MM.1S (cell line): ENCODE measurements around the gene DYNC2H1.

Experiments
- DNase-seq: peaks from one replicate; pipeline ENCODE4 v3.0.0-alpha.2; 2015
- H2AFZ ChIP-seq: fragments of 300-600 bp; sonication (generic); 2 replicates; pipeline ENCODE4 v1.6.0; 2016; ENCODE audit warnings: antibody characterized with exemption, low read length
- H3F3A ChIP-seq: fragments of 300-600 bp; sonication (generic); 2 replicates; pipeline ENCODE4 v1.6.1; 2016; ENCODE audit warnings: mild to moderate bottlenecking, antibody characterized with exemption, low read length, moderate library complexity, mixed read lengths; ENCODE audit not compliant: insufficient read depth
- H3K27ac ChIP-seq: fragments of 300-600 bp; sonication (generic); 2 replicates; pipeline ENCODE4 v1.5.1; 2016; ENCODE audit warnings: mild to moderate bottlenecking, low read length
- H3K27me3 ChIP-seq: fragments of 300-600 bp; sonication (generic); replicated peaks from 2 replicates; pipeline ENCODE4 v1.6.0; 2016; ENCODE audit warnings: low read length; ENCODE audit not compliant: insufficient read depth
- H3K36me3 ChIP-seq: fragments of 300-600 bp; sonication (generic); replicated peaks from 2 replicates; pipeline ENCODE4 v1.6.1; 2016; ENCODE audit warnings: mild to moderate bottlenecking, low read length, mixed read lengths; ENCODE audit not compliant: insufficient read depth
- H3K4me1 ChIP-seq: fragments of 300-600 bp; sonication (generic); 2 replicates; pipeline ENCODE4 v1.6.1; 2016; ENCODE audit warnings: low read length, mixed read lengths
- H3K4me2 ChIP-seq: fragments of 300-600 bp; sonication (generic); 2 replicates; pipeline ENCODE4 v1.6.0; 2016; ENCODE audit warnings: low read depth, low read length
- H3K4me3 ChIP-seq: fragments of 300-600 bp; sonication (generic); 2 replicates; pipeline ENCODE4 v1.5.1; 2016; ENCODE audit warnings: low read length, mixed read lengths
- H3K79me2 ChIP-seq: fragments of 300-600 bp; sonication (generic); 2 replicates; pipeline ENCODE4 v1.6.1; 2016; ENCODE audit warnings: mixed run types, low read length, mixed read lengths
- H3K9ac ChIP-seq: fragments of 300-600 bp; sonication (generic); 2 replicates; pipeline ENCODE4 v1.6.1; 2016; ENCODE audit warnings: low read length, mixed read lengths
- H3K9me2 ChIP-seq: fragments of 300-600 bp; sonication (generic); replicated peaks from 2 replicates; pipeline ENCODE4 v1.6.1; 2016; ENCODE audit warnings: mild to moderate bottlenecking, low read length, mixed read lengths; ENCODE audit not compliant: insufficient read depth
- H3K9me3 ChIP-seq: fragments of 300-600 bp; sonication (generic); replicated peaks from 2 replicates; pipeline ENCODE4 v1.6.1; 2016; ENCODE audit warnings: mild to moderate bottlenecking, low read length, mixed read lengths; ENCODE audit not compliant: insufficient read depth
- H4K20me1 ChIP-seq: fragments of 300-600 bp; sonication (generic); 2 replicates; pipeline ENCODE4 v1.6.1; 2016; ENCODE audit warnings: mild to moderate bottlenecking, low read length, moderate library complexity, mixed read lengths; ENCODE audit not compliant: insufficient read depth
- CTCF ChIP-seq: fragments of 300-600 bp; sonication (generic); IDR thresholded peaks from 2 replicates; pipeline ENCODE4 v1.5.1; 2016; ENCODE audit warnings: antibody characterized with exemption, low read length, mixed read lengths
- EZH2 ChIP-seq: fragments of 300-600 bp; sonication (generic); optimal IDR thresholded peaks from 2 replicates; pipeline ENCODE3; 2017; ENCODE audit warnings: low read depth, mild to moderate bottlenecking, antibody characterized with exemption, low read length, mixed read lengths
- EZH2phosphoT487 ChIP-seq: fragments of 300-600 bp; sonication (generic); IDR thresholded peaks from 2 replicates; pipeline ENCODE4 v1.6.1; 2018; ENCODE audit warnings: antibody characterized with exemption, low read length

Gene DYNC2H1

GRCh38 chr11:103183981-103184611, 74.9 kb downstream of the DYNC2H1 start:
- Histone ChIP-seq H4K20me1 (no peaks in the 10 kb centered on the region), H2AFZ (no peak overlapping the region), H3K9me2 (no peaks in the 10 kb centered on the region), H3K4me3 (no peak overlapping the region), H3K4me2 (no peak overlapping the region), H3F3A (no peaks in the 10 kb centered on the region), H3K9ac (no peak overlapping the region), H3K9me3 (no peaks in the 10 kb centered on the region), H3K27me3 (no peaks in the 10 kb centered on the region), H3K4me1 (no peaks in the 10 kb centered on the region), H3K36me3 (no peaks in the 10 kb centered on the region), H3K27ac (no peak overlapping the region), H3K79me2 (no peaks in the 10 kb centered on the region)
- TF ChIP-seq EZH2phosphoT487 = no peak
- TF ChIP-seq EZH2 = no peak
- no peak for TF ChIP-seq CTCF
- no peak for DNase-seq

GRCh38 chr11:103202048-103202651, 92.9 kb downstream of the DYNC2H1 start:
- Histone ChIP-seq H3K36me3 (no peaks in the 10 kb centered on the region), H3K4me1 (no peaks in the 10 kb centered on the region), H3K27me3 (no peaks in the 10 kb centered on the region), H4K20me1 (no peaks in the 10 kb centered on the region), H2AFZ (no peak overlapping the region), H3K9me3 (no peaks in the 10 kb centered on the region), H3K4me3 (no peak overlapping the region), H3K9ac (no peak overlapping the region), H3K79me2 (no peaks in the 10 kb centered on the region), H3F3A (no peaks in the 10 kb centered on the region), H3K9me2 (no peaks in the 10 kb centered on the region), H3K4me2 (no peak overlapping the region), H3K27ac (no peak overlapping the region)
- TF ChIP-seq EZH2 (no peak), CTCF (peak; percentile 61)
- peak; percentile 38 for DNase-seq

GRCh38 chr11:103210543-103210942, 101.3 kb downstream of the DYNC2H1 start:
- no peak for TF ChIP-seq EZH2phosphoT487
- TF ChIP-seq CTCF = no peak
- TF ChIP-seq EZH2 = no peak
- Histone ChIP-seq H4K20me1 (no peaks in the 10 kb centered on the region), H2AFZ (no peak overlapping the region)

More at GRCh38 chr11:103210543-103210942, 101.3 kb downstream of the DYNC2H1 start:
- no peaks in the 10 kb centered on the region for H3K79me2 ChIP-seq
- no peak overlapping the region for H3K4me2 ChIP-seq
- no peaks in the 10 kb centered on the region for H3K4me1 ChIP-seq
- H3K9me2 ChIP-seq = no peaks in the 10 kb centered on the region
- no peak overlapping the region for H3K4me3 ChIP-seq
- H3K27ac ChIP-seq = no peak overlapping the region
- no peaks in the 10 kb centered on the region for H3K36me3 ChIP-seq
- no peaks in the 10 kb centered on the region for H3K27me3 ChIP-seq
- H3F3A ChIP-seq = no peaks in the 10 kb centered on the region
- no peaks in the 10 kb centered on the region for H3K9me3 ChIP-seq
- no peak overlapping the region for H3K9ac ChIP-seq
- no peak for DNase-seq
